Dermis blood vessel endothelial cell (primary cell): ENCODE results near the gene DMD. TPM values are rescaled to one million over a fixed set of nuclear protein-coding genes. Genes with fewer than 3 reads are reported as not detected.

Experiments used
- DNase-seq: peaks from one replicate; pipeline ENCODE4 v3.0.0; 2010
- total RNA-seq: library from RNA; depleted of rRNA; stranded (reverse); fragments of >200 nt; gene quantifications from 2 replicates; pipeline ENCODE4 v1.2.3, GENCODE V29; 2014

The DMD gene
- total RNA-seq, 1 donor from 2014 or later = 2.4 TPM

DNA sequence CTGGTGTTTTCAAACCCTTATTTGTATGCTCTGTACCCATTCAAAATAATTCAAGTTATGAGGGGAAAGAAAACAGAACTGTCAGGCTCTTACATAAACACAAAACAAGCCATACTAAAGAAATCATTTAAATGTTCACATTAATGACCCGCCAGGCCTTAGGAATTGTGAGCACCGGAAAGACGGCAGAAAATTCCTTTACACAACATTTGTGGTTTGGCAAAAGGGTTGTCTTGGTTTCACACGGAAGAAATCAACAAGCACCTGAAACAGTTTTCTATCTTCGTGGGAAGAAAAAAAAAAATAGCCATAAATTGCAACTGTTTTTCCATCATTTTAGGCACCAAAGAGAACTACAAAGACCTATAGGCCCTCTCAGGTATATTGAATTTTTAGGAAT, 1951.0 kb downstream of the DMD start:
- no peak for DNase-seq

DNA sequence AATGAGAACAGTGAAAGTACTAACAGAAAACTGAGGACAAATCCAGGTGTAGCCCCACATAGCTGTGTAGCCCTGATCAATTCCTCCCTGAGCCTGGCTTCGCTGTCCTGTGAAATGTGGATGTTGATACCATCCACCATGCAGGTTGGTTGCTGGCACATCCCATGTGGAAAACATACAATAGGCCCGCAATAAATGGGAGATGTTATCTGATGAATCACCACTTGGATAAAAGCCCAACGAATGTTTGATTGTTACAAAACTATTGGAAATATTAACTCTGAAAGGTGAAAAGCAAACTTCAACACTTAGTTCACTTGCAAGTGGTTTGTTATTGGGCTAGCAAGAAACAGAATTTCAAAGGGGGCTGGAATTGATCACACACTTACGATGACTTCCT, 1953.2 kb downstream of the DMD start:
- DNase-seq = peak; percentile 67

DNA sequence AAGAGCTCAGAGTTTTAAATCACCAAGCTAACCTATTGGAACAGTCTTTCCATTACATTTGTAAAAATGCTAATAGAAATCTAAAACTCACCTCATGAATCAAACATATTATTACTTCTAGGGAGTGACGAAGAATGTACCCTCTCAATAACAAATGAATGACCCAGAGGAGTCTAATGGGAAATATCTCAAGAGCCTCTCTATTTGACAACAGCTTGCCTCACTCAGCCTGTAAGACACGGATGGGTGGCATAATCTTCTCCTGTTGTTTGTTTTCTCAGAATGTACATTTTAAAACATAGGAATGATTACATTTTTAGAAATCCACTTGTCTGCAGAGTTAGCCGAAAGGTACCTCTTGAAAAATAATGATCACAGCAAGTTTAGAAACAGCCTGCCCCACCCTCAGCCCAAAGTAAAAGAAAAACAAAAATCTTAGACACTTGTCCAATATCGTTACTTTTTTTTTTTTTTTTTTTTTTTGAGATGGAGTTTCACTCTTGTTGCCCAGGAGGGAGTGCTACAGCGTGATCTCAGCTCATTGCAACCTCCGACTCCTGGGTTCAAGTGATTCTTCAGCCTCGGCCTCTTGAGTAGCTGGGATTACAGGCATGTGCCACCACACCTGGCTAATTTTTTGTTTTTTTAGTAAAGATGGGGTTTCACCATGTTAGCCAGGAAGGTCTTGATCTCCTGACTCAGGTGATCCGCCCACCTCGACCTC, 1955.9 kb downstream of the DMD start:
- no peak for DNase-seq

DNA sequence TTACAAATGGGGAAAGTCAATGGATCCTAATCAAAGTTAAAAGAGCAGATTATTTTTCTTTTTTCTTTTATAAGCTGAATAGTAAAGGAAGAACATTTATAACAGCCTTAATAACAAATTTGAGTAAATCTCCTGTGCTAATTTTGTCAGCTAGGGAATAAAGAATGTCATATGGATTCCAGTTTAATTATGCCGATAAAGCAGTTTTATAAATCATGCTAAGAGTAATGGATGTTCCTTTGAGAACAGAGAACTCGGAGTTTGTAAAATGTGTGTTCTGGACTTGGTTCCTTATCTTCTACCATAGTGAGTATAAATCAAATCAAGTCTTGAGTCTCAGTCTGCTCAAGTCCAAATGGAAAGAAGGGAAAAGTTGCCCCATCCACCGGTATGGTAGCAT, 1959.2 kb downstream of the DMD start:
- no peak for DNase-seq

DNA sequence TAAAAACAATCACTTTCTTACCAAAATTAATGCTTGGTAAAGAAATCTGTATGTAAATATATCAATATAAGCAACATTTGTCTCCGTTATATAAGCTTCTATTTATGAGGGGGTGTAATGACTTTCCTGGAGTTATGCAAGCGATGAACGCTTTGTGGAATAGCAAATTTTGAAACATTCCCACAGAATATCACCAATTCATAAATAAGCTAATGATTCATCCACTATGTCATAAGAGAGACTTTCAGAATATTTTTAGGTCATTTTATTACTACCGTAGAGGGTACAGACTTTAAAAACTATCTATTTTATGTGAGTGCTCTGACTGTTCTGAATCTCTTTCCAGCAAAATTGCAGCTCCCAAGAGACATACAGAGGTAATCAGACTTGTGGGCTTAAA, 1960.0 kb downstream of the DMD start:
- no peak for DNase-seq

DNA sequence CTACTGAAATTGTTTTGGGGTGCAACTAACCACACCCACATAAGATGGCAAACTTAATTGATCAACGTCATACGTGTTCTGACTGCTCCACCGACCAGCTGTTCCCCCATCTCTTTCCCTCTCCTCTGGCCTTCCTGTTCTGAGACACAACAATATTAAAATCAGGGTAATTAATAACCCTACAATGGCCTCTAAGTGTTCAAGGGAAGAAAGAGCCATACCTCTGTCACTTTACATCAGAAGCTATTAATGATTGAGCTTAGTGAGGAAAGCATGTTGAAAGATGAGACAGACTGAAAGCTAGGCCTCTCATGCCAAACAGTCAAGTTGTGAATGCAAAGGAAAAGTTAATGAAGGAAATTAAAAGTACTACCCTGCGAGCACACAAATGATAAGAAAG, 1965.6 kb downstream of the DMD start:
- no peak for DNase-seq

DNA sequence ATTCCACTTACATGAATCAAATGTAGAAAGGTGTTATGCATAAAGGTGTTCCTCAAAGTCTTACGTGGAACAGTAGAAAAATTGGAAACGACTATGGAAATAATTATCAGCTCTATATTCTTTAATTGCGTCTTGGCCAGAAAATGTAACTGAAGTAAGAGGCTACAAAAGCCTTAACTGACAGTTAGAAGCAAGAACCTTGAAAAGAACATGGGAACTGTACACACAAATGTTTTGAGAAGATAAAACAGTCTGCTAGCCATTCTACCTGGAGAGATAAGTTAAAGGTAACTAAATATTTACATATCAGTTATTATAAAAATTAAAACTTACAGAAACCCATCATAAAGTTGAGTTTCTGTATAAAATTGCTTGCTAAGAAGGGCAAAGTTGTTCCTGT, 1967.5 kb downstream of the DMD start:
- no peak for DNase-seq

DNA sequence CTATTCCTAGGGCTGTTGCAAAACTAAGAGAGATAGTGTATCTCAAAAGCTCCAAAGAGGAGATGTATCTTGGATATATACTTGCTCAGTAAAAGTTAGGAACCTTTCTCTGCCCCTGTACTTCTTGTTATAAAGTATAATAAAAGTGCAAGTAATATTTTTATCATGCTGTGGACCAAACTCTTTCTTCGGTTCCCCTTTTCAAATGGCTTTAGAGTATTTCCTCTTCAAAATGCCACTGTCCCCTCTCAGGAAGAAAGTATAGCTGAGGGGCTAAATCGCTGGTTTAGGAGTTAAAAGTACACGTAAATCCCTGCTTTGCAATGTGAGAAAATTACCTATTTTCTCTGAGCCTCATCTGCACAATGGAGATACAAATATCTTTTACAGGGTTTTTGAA, 1970.4 kb downstream of the DMD start:
- no peak for DNase-seq

DNA sequence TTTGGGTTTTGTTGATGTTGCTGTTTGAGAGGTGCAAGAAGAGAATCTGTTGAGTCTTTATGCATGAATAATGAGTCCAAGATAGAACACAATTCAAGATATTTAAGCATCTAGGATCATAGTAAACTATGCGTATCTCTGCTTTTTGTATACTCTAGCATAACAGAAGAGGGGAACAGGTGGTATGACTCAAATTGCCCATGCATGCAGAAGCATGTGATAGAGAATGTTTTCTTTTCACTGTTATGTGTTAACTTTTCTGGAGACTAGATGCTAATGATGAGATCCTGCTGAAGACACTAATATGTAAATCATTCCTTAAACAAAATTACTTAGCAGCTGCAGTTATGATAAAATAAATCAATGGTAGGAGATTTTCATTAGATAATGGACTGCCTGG, 1974.2 kb downstream of the DMD start:
- DNase-seq = no peak

DNA sequence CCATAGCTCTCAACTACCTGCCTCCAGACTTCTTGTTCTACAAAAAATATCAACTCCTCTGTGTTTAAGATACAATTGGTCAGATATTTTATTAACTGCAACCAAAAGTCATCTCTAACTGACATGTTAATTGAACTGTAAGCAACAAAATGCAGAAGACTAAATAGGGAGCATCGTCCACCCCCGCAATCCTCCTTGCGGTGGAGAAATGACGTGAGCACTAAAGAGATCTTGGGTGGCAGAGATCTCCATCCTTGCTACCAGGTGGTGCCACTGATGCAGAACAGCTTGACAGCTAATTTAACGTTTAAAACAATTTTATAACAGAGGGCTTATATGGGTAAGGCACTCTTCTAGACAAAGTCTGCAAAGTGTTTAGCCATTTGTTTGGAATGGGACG, 1975.1 kb downstream of the DMD start:
- no peak for DNase-seq

DNA sequence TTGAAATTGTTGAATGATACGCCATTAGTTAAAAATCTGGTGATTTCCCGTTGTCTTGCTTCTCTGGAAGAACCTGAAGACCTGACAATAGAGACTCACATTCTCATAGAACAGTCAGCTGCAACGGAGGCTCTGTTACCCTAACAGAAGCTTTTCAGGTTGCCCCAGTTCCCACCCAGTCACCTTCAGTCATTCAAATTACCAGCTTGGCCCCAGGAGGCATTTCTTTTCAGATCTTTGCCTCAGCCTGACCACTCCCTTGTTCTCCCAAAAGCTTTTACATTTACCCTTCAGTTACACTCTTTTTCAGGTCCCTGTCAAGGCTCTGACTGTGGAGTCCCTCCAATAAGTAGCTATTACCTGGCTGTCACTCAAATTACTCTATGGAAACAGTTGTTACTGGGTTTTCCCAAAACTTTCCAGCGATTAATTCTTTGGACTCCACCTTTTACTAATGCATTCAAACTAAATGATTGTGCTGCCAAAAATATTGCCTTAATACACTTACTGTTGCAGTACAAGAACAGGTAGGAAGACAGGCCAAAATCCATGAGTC, 1977.3 kb downstream of the DMD start:
- DNase-seq = no peak

DNA sequence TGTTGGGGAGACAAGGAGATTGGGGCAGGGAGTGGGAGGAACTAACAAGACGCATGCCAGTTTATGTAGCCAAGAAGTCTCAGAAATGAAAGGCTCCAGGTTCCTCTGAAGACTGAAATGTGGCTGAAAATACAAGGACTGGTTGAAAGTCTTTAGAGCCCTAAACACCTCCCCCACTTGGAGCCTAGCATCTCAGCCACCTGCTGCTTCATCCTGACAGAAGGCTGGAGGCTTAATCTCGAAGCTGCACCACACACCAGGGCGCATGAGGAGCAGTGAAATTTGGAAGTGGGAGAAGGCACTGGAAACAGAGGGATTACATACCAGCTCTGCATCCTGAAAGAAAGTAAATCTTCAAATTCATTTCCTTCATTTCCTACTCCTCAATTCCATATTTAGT, 1978.8 kb downstream of the DMD start:
- DNase-seq = no peak

DNA sequence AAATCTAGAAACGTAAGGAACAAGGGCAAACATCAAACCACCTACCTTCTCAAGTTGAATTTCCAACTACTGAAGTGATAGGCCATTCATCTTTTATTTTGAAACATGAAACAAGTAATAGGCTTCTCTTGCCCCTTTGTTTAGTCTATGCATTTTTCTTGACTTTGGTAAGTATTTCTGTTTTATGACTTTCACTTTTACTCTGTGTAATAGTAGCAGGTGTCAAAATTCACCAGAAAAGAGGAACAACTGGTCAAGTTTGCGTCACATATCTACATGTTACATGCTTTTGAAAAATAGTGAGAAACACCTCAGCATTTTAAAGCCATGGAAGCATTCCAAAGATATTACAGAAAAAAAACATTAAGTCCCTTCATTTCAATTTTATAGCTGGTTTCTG, 1982.4 kb downstream of the DMD start:
- DNase-seq = no peak

DNA sequence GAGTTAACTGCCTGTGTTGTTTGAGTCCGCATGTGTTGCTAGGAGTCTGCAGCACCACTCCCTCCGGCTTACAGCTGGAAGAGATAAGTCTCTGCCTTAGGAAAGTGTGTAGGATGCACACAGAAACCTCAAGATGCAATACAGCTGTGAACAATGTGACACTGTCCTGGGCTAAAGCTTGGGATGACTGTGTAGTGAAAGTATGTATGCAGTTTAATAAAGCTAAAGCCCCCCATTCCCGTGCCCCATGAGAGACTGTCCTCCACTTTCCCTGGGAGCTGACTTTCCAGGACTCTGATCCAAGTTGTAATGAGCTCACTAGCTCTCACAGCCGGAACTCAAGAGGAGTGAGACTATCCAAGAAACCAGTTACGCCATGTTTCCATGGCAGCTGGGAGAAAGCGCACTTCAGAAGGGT, 1982.9 kb downstream of the DMD start:
- DNase-seq = no peak

DNA sequence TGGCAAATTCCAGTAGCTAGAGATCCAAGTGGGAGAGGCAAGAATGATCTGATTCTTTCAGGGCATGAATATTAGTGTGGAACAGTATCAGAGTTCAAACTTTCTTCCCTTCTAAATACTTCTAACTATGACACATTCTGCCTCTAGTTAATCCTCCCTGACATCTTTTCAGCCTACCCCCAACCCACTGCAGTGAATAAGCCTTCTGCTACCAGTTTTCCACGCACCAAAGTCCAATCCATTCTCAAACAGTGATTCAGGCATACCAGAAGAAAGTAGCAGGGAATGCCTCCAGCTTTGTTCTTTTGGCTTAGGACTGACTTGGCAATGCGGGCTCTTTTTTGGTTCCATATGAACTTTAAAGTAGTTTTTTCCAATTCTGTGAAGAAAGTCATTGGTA, 1984.1 kb downstream of the DMD start:
- DNase-seq = no peak

DNA sequence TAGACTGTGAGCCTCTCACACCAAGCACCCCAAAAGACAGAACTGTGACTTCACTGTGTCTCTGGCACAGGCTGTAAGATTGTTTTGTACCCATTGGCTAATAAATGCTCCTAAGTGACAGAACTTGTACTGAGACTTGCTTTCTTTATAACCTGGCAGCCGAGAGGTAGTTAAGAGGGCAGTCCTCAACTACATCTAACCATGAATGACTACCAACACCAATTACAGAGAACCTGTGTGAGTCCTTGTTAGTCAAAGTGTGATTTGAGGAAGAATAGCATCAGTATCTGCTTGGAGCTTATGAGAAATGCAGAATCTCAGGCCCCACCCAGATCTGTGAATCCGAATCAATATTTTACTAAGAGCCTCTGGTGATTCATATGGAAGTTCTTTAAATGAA, 1985.5 kb downstream of the DMD start:
- no peak for DNase-seq

DNA sequence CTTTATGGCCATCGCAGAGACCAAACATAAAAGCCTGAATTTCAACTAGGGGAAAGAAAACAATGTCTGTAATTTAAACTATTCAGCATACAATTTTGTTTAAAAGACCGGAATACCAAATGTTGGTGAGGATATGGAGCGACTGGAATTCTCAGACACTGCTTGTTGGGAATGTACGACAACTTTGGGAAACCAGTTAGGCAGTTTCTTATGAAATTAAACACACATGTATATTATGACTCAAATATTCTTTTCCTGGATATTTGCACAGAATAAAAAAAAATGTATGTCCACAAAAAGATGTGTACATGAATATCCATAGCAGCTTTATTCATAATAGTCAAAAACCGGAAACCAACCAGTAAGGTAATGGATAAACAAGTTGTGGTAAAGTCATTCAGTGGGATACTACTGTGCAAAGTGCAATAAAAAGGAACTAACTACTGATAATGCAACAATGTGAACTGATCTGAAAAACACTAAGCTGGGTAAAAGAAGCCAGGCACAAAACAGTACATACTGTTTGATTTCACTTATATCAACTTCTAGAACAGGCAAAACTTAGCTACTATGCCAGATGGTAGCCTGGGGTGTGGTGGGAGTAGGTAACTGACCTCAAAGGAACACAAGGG, 1986.9 kb downstream of the DMD start:
- DNase-seq = no peak

DNA sequence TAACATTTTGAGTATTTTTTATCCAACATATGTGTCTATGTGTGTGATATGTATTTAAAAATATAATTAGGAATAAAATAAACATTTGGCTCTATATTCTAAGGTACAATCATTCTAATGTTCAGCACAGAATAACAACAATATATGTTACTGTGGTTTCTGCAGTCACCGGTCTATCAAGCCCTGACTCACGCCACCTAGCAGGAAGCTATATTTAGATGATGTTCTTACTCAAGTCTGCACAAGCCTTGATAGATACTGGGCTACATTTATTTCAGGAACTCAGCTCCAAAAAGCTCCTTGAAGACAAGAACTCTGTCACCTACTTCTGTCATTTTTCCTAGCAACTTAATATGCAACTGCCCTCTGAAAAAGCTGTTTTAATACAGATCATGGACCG, 1987.5 kb downstream of the DMD start:
- DNase-seq = peak; percentile 53

DNA sequence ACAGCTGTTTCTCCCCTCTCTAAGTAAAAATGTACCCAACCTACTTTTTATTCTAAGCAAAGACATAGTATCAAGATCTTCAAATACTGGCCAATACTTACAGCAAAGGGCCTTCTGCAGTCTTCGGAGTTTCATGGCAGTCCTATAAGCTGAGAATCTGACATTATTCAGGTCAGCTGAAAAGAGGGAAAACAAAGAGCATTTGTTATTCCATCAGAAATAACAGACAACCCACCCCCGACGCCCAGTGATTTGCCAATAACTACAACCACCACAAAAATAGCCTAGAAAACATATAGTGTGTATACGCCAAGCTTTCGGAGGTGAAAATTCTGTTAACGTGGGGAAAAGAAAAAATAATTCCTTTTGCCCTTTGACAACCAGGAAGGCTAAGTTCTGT, 1988.4 kb downstream of the DMD start:
- DNase-seq = no peak

DNA sequence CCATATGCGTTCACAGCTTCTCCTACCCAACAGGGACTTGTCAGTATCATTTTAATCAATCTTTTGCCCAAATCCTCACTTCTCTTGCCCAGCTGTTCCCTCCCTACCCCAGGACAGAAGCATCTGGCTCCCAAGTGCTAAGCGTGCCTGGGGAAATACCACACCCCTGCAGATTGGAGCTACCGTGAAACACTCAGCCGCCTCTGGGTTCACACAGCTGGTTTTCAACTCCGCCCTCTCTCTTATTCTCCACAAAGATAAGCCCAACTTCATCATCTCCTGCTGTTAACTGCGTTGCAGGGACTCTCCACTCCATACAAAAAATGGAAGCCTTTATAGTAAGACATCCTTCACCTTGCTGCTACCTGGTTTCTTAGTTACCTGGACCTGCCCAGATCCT, 1992.2 kb downstream of the DMD start:
- DNase-seq = no peak

DNA sequence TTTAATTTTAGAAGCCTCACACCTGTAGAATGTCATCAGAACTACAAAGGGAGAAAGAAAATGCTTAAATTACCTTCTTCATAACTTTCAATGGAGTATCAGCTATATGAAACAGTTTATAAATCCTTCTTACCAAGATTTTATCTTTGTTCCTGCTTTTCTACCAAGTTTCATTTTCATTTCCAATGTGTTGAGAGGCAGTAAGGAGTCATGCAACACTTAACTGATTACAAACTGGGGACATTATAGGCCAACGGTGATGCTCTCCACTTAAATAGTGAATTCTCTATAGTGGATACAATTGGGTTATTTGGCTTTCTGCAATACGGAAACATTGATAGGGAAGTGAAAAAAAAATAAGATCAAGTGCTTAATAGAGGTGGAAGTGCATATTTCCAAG, 1994.3 kb downstream of the DMD start:
- DNase-seq = no peak

DNA sequence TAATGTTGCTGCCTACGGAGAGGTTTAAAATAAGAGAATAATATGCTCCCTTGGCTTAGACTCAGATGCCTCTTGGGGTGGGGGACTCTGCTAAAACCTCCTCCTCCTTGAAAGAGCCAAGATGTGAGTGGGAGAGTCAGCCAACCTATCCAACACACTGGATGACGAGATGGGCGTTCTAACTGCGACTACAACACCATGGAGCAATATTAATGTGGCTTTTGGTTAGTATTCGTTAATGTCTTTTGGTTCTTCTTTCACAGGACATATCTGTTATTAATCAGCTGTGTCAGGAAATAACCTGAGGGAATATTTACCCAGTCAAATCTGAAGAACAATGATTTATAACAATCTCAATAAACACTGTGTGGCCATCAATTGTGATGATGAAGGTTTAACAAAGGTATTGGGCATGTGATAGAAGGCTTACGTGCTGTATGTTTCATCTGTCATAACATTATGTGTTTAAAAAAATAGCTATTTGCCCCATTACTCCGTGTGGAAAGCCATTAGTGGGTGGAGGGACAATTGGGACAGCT, 1996.0 kb downstream of the DMD start:
- DNase-seq = no peak

DNA sequence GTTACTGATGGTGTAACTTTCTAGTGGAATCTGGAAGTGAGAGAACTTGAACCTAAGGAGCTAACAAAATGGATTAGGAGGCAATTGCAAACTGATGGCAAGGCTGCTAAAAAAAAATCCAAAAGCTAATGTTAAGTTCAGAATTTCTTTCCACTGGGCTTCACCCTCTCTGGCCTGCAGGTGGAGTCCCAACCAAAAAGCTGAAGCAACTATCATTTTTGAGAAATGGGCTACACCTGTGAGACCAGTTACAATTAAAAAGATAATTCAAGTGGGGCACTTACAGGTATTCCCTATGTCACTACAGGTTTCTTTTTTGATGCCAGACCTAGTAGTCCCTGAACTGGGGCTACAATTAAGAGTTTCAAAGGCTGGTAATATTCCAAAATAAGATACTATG, 1997.4 kb downstream of the DMD start:
- DNase-seq = peak; percentile 45
